HepG2 (cell line): Measurements from ENCODE around the gene FUOM. TPM values are rescaled to one million over a fixed set of nuclear protein-coding genes. Genes with fewer than 3 reads are reported as not detected.

Experiments
- CC2D1A ChIP-seq: sonication (generic); formaldehyde crosslinking; IDR thresholded peaks from 2 replicates; pipeline ENCODE4 v1.8.1; 2023; ENCODE audit warnings: mild to moderate bottlenecking, missing genetic modification reagents
- CENPX ChIP-seq: sonication (generic); formaldehyde crosslinking; IDR thresholded peaks from 2 replicates; pipeline ENCODE4 v1.9.0; 2021; ENCODE audit warnings: mild to moderate bottlenecking, missing genetic modification reagents, moderate library complexity
- FOXK1 ChIP-seq: sonication (generic); formaldehyde crosslinking; IDR thresholded peaks from 2 replicates; pipeline ENCODE4 v1.4.0; 2020; ENCODE audit warnings: low read depth, missing genetic modification reagents, borderline replicate concordance
- FOXM1 ChIP-seq: sonication (generic); formaldehyde crosslinking; IDR thresholded peaks from 2 replicates; pipeline ENCODE4 v1.5.0; 2020; ENCODE audit warnings: missing genetic modification reagents
- HNRNPH1 ChIP-seq: fragments of 200-400 bp; formaldehyde crosslinking; optimal IDR thresholded peaks from 2 replicates; pipeline ENCODE3; 2017; ENCODE audit warnings: mild to moderate bottlenecking, low read depth, low read length
- KAT8 ChIP-seq: IDR thresholded peaks from 2 replicates; pipeline ENCODE4 v1.6.1; 2016; ENCODE audit warnings: missing genetic modification reagents, missing compliant biosample characterization
- NFYC ChIP-seq: IDR thresholded peaks from 2 replicates; pipeline ENCODE4 v1.6.1; 2016; ENCODE audit warnings: missing genetic modification reagents, missing compliant biosample characterization
- PHF5A ChIP-seq: IDR thresholded peaks from one replicate; pipeline ENCODE4 v1.6.1; 2018; ENCODE audit warnings: low read depth, missing genetic modification reagents; ENCODE audit not compliant: unreplicated experiment
- SAP130 ChIP-seq: IDR thresholded peaks from 2 replicates; pipeline ENCODE4 v1.6.1; 2016; ENCODE audit warnings: low read depth
- SATB2 ChIP-seq: sonication (generic); formaldehyde crosslinking; IDR thresholded peaks from 2 replicates; pipeline ENCODE4 v1.5.0; 2020; ENCODE audit warnings: missing genetic modification reagents
- SETDB1 ChIP-seq: sonication (generic); formaldehyde crosslinking; IDR thresholded peaks from 2 replicates; pipeline ENCODE4 v1.5.1; 2020; ENCODE audit warnings: missing genetic modification reagents, mild to moderate bottlenecking, borderline replicate concordance
- TEAD2 ChIP-seq: sonication (generic); formaldehyde crosslinking; IDR thresholded peaks from 2 replicates; pipeline ENCODE4 v1.9.0; 2021; ENCODE audit warnings: missing genetic modification reagents
- ZFP36 ChIP-seq: fragments of 150-350 bp; IDR thresholded peaks from 2 replicates; pipeline ENCODE4 v1.6.1; 2018; ENCODE audit warnings: borderline replicate concordance, low read length, low read depth; ENCODE audit not compliant: partially characterized antibody
- ZNF17 ChIP-seq: sonication (generic); formaldehyde crosslinking; IDR thresholded peaks from 2 replicates; pipeline ENCODE4 v1.5.0; 2020; ENCODE audit warnings: mild to moderate bottlenecking, missing genetic modification reagents
- ZNF256 ChIP-seq: sonication (generic); formaldehyde crosslinking; conservative IDR thresholded peaks from 2 replicates; pipeline ENCODE4 v1.4.0; 2020; ENCODE audit warnings: missing genetic modification reagents
- ZNF263 ChIP-seq: sonication (generic); formaldehyde crosslinking; IDR thresholded peaks from 2 replicates; pipeline ENCODE4 v1.4.0; 2020; ENCODE audit warnings: missing genetic modification reagents
- ZNF281 ChIP-seq: sonication (generic); formaldehyde crosslinking; IDR thresholded peaks from 2 replicates; pipeline ENCODE4 v1.4.0; 2020; ENCODE audit warnings: missing genetic modification reagents, borderline replicate concordance
- ZNF337 ChIP-seq: sonication (generic); formaldehyde crosslinking; IDR thresholded peaks from 2 replicates; pipeline ENCODE4 v1.5.1; 2020; ENCODE audit warnings: missing genetic modification reagents, low read depth, mild to moderate bottlenecking, borderline replicate concordance
- ZNF530 ChIP-seq: sonication (generic); formaldehyde crosslinking; IDR thresholded peaks from 2 replicates; pipeline ENCODE4 v1.5.0; 2020; ENCODE audit warnings: low read depth, mild to moderate bottlenecking, missing genetic modification reagents
- ZNF569 ChIP-seq: sonication (generic); formaldehyde crosslinking; IDR thresholded peaks from 2 replicates; pipeline ENCODE4 v1.5.0; 2020; ENCODE audit warnings: mild to moderate bottlenecking, missing genetic modification reagents, moderate library complexity, borderline replicate concordance
- ZNF780A ChIP-seq: sonication (generic); formaldehyde crosslinking; IDR thresholded peaks from 2 replicates; pipeline ENCODE4 v1.8.0; 2022; ENCODE audit warnings: mild to moderate bottlenecking, missing genetic modification reagents, moderate library complexity
- ZNF781 ChIP-seq: sonication (generic); formaldehyde crosslinking; IDR thresholded peaks from 2 replicates; pipeline ENCODE4 v1.5.1; 2020; ENCODE audit warnings: borderline replicate concordance, mild to moderate bottlenecking, missing genetic modification reagents; ENCODE audit errors: not compliant biosample characterization
- ZNF792 ChIP-seq: IDR thresholded peaks from 2 replicates; pipeline ENCODE4 v1.6.1; 2016
- polyA plus RNA-seq, 8 experiments: library from polyadenylated mRNA; depleted of rRNA in 3 of 8; stranded (reverse) in 7 of 8; unstranded in 1 of 8; fragments of >200 nt; fragmentation: Illumina TruSeq in 4 of 8; extraction: Trizol in 4 of 8; gene quantifications; 2 replicates each; pipeline versions ENCODE4 v1.2.1 to v1.2.3, GENCODE V29; 2011 to 2016; ENCODE audit warnings: low read depth in 4 of 8, missing spikeins in 1 of 8, mixed read lengths in 1 of 8; ENCODE audit not compliant: insufficient read depth in 1 of 8
- total RNA-seq, 5 experiments: library from RNA; depleted of rRNA; stranded (reverse); fragments of >200 nt; fragmentation: Illumina TruSeq; extraction: Trizol; gene quantifications; 2 replicates each; pipeline ENCODE4 v1.2.3, GENCODE V29; 2016; ENCODE audit warnings: low read depth in 1 of 5
- TF ChIP-seq, protein P1 (sequence below): sonication (generic); formaldehyde crosslinking; IDR thresholded peaks from 2 replicates; pipeline ENCODE4 v1.5.0; 2020; ENCODE audit warnings: missing genetic modification reagents, mild to moderate bottlenecking, borderline replicate concordance
- TF ChIP-seq, protein P2 (sequence below): sonication (generic); formaldehyde crosslinking; IDR thresholded peaks from 2 replicates; pipeline ENCODE4 v1.9.0; 2022; ENCODE audit warnings: missing genetic modification reagents, mild to moderate bottlenecking, borderline replicate concordance

FUOM gene
- total and polyA plus RNA-seq, 2 of the 13 experiments (the other 11 are each of a cell fraction or from before 2014, with no cell fraction given): 27.5 to 60.4 TPM

GRCh38 chr10:133373174-133374090, 15.6 kb upstream of the FUOM start, which contains the start of gene ECHS1 (continued):
- no peak for TF ChIP-seq ZNF792 (CRISPR knock-in tag)
- TF ChIP-seq ZNF569: no peak
- no peak for TF ChIP-seq ZNF780A (CRISPR knock-in tag)
- TF ChIP-seq ZFP36: no peak
- TF ChIP-seq ZNF263: no peak
- no peak for TF ChIP-seq ZNF256 (CRISPR knock-in tag)
- no peak for TF ChIP-seq SETDB1 (CRISPR knock-in tag)
- no peak for TF ChIP-seq CENPX (CRISPR knock-in tag)
- TF ChIP-seq SATB2 (CRISPR knock-in tag): no peak
- no peak for TF ChIP-seq TEAD2 (CRISPR knock-in tag)
- no peak for TF ChIP-seq ZNF530 (CRISPR knock-in tag)
- no peak for TF ChIP-seq ZNF337 (CRISPR knock-in tag)
- TF ChIP-seq ZNF781 (CRISPR knock-in tag): no peak
- no peak for TF ChIP-seq PHF5A
- no peak for TF ChIP-seq FOXK1 (CRISPR knock-in tag)
- TF ChIP-seq HNRNPH1: no peak
- TF ChIP-seq CC2D1A (CRISPR knock-in tag): no peak
- peak; percentile 36; the same call in 1 of the 2 replicates for TF ChIP-seq NFYC (CRISPR knock-in tag)
- peak; percentile 84 for TF ChIP-seq SAP130 (CRISPR knock-in tag)
- no peak for TF ChIP-seq FOXM1 (CRISPR knock-in tag)
- TF ChIP-seq, protein P1, sequence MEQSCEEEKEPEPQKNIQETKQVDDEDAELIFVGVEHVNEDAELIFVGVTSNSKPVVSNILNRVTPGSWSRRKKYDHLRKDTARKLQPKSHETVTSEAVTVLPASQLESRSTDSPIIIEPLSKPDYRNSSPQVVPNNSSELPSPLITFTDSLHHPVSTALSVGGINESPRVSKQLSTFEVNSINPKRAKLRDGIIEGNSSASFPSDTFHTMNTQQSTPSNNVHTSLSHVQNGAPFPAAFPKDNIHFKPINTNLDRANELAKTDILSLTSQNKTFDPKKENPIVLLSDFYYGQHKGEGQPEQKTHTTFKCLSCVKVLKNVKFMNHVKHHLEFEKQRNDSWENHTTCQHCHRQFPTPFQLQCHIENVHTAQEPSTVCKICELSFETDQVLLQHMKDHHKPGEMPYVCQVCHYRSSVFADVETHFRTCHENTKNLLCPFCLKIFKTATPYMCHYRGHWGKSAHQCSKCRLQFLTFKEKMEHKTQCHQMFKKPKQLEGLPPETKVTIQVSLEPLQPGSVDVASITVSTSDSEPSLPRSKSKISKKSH (CRISPR knock-in tag): 0 out of 2 replicates have a peak, but pooled peaks have one; percentile 29
- TF ChIP-seq, protein P2, sequence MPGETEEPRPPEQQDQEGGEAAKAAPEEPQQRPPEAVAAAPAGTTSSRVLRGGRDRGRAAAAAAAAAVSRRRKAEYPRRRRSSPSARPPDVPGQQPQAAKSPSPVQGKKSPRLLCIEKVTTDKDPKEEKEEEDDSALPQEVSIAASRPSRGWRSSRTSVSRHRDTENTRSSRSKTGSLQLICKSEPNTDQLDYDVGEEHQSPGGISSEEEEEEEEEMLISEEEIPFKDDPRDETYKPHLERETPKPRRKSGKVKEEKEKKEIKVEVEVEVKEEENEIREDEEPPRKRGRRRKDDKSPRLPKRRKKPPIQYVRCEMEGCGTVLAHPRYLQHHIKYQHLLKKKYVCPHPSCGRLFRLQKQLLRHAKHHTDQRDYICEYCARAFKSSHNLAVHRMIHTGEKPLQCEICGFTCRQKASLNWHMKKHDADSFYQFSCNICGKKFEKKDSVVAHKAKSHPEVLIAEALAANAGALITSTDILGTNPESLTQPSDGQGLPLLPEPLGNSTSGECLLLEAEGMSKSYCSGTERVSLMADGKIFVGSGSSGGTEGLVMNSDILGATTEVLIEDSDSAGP (CRISPR knock-in tag): peak; percentile 64
- TF ChIP-seq ZNF17 (CRISPR knock-in tag): no peak
- peak; percentile 71; the same call in 1 of the 2 replicates for TF ChIP-seq KAT8 (CRISPR knock-in tag)
- no peak for TF ChIP-seq ZNF281
